ENCODE data around the gene DCAF11. TPM values are rescaled to one million over a fixed set of nuclear protein-coding genes. Genes with fewer than 3 reads are reported as not detected.

The DCAF11 gene
- total and polyA plus RNA-seq, 2 of the 13 experiments (the other 11 are each of a cell fraction or from before 2014, with no cell fraction given): 150 to 257 TPM

- TF ChIP-seq RBM39 (IDR thresholded peaks at IDR 0.05; ENCODE audit: low read depth, low read length, poor library complexity, severe bottlenecking) (no peak), ZNF33B (CRISPR knock-in tag; IDR thresholded peaks at IDR 0.05) (no peak; the same call in 1 of the 2 replicates), ZFP36 (IDR thresholded peaks at IDR 0.05; ENCODE audit: borderline replicate concordance, low read depth, low read length, partially characterized antibody) (no peak), ZNF550 (CRISPR knock-in tag; IDR thresholded peaks at IDR 0.05; ENCODE audit: borderline replicate concordance) (peak; percentile 98; the same call in 1 of the 2 replicates), ARID2 (CRISPR knock-in tag; IDR thresholded peaks at IDR 0.05; ENCODE audit: borderline replicate concordance) (no peak), ZNF709 (CRISPR knock-in tag; IDR thresholded peaks at IDR 0.05) (no peak), CCAR2 (optimal IDR thresholded peaks at IDR 0.05; ENCODE audit: low read depth, low read length) (no peak), SNAI1 (CRISPR knock-in tag; IDR thresholded peaks at IDR 0.05; ENCODE audit: borderline replicate concordance) (0 out of 2 replicates have a peak, but pooled peaks have one; percentile 50), BHLHE40 (IDR thresholded peaks at IDR 0.05; ENCODE audit: low read length) (no peak), GLI4 (CRISPR knock-in tag; IDR thresholded peaks at IDR 0.05; ENCODE audit: borderline replicate concordance) (no peak), CENPX (CRISPR knock-in tag; IDR thresholded peaks at IDR 0.05) (no peak), PBX2 (CRISPR knock-in tag; IDR thresholded peaks at IDR 0.05) (no peak), BCL6 (CRISPR knock-in tag; IDR thresholded peaks at IDR 0.05) (no peak; the same call in 1 of the 2 replicates), ZNF569 (CRISPR knock-in tag; IDR thresholded peaks at IDR 0.05; ENCODE audit: borderline replicate concordance) (peak; percentile 43; the same call in 1 of the 2 replicates), ZFY (CRISPR knock-in tag; IDR thresholded peaks at IDR 0.05) (no peak), ZNF354B (CRISPR knock-in tag; IDR thresholded peaks at IDR 0.05) (no peak), ZNF337 (CRISPR knock-in tag; IDR thresholded peaks at IDR 0.05; ENCODE audit: borderline replicate concordance, low read depth) (no peak), BRCA1 (CRISPR knock-in tag; IDR thresholded peaks at IDR 0.05) (no peak), PREB (CRISPR knock-in tag; IDR thresholded peaks at IDR 0.05) (no peak), ZNF607 (CRISPR knock-in tag; IDR thresholded peaks at IDR 0.05; ENCODE audit: borderline replicate concordance) (no peak), ZNF703 (CRISPR knock-in tag; IDR thresholded peaks at IDR 0.05; ENCODE audit: borderline replicate concordance) (no peak), ZNF563 (CRISPR knock-in tag; IDR thresholded peaks at IDR 0.05) (no peak), ETV6 (CRISPR knock-in tag; conservative IDR thresholded peaks at IDR 0.05) (0 out of 2 replicates have a peak, but pooled peaks have one; percentile 24), ZNF503 (CRISPR knock-in tag; IDR thresholded peaks at IDR 0.05) (no peak), RXRA (CRISPR knock-in tag; IDR thresholded peaks at IDR 0.05) (no peak), ZNF362 (CRISPR knock-in tag; IDR thresholded peaks at IDR 0.05; ENCODE audit: borderline replicate concordance) (no peak), SP2 (CRISPR knock-in tag; IDR thresholded peaks at IDR 0.05) (no peak), ZNF121 (CRISPR knock-in tag; IDR thresholded peaks at IDR 0.05) (no peak)
Measured at GRCh38 chr14:24135584-24135833, 20.9 kb downstream of the DCAF11 start (continued).
